T-helper 2 cell (primary cell): ENCODE results near the gene LAMA4.

Source experiments
- DNase-seq, 5 experiments: peaks; one replicate each; pipeline versions ENCODE4 v3.0.0 to v3.0.0-alpha.2; 2012 to 2022

LAMA4 gene

DNA sequence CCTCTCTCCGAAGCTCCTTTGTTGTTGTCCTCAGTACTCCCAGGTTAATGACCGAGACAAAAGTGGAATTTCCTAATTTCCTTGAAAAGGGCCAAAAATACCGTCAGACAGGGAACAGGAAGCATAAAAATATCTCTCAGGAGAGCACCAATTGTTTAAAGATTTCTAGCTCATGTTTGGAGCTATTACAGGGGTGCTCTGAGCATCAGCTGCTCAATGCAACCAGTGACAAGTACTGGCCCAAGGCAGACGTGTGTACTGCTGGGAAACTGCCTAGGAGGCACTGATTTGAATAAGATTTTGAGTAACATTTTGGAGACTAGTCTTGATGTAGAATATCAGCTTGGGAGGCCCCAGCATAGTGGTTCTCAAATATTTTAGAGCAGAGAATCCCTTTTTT, 17.3 kb downstream of the LAMA4 start:
- DNase-seq: no peak

- peak in 1 of 5 experiments; percentile 75 for DNase-seq
These were observed 18.4 kb downstream of the LAMA4 start for GRCh38 chr6:112235956-112236355.

DNA sequence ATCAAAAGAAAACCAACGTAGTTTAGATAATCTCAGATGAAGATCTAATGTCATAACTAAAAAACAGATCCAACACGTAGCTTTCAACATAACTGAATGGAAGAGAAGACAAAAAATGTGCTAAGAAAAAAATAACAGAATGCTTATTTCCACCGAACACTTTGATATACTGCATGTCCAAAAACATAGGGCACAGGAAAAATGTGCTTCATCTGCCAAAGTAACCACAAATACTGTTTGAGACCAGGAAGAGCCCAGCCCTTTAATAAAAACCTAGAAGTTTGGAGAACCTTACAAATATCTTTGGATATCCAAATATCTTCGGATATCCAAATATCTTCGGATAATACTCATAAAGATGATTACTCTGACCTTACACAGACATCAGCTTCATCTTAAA, 19.8 kb downstream of the LAMA4 start:
- peak in 1 of 5 experiments; percentile 22 for DNase-seq

DNA sequence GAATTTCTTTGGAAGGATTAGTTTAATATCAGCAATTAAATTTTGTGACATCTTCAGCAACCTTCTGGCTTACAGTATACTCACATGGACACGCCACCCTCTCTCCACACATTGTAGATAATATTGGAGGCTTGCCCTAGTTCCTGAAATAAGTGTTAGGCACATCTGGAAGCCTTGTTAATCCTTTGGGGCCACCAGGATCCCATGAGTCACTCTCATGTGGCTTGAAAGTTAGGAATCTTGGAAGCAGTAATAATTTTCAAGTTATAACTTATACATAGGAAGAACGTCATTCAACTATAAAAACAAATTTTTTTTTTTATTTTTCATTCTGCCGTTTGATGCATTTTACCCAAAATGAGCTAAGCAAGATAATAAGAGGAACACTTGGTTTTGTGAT, 20.5 kb downstream of the LAMA4 start:
- no peak for DNase-seq

GRCh38 chr6:112232845-112233256, 21.5 kb downstream of the LAMA4 start:
- DNase-seq: no peak

- no peak for DNase-seq
These were observed 22.7 kb downstream of the LAMA4 start for GRCh38 chr6:112231594-112232060.

GRCh38 chr6:112231164-112231563, 23.2 kb downstream of the LAMA4 start:
- DNase-seq: no peak

DNA sequence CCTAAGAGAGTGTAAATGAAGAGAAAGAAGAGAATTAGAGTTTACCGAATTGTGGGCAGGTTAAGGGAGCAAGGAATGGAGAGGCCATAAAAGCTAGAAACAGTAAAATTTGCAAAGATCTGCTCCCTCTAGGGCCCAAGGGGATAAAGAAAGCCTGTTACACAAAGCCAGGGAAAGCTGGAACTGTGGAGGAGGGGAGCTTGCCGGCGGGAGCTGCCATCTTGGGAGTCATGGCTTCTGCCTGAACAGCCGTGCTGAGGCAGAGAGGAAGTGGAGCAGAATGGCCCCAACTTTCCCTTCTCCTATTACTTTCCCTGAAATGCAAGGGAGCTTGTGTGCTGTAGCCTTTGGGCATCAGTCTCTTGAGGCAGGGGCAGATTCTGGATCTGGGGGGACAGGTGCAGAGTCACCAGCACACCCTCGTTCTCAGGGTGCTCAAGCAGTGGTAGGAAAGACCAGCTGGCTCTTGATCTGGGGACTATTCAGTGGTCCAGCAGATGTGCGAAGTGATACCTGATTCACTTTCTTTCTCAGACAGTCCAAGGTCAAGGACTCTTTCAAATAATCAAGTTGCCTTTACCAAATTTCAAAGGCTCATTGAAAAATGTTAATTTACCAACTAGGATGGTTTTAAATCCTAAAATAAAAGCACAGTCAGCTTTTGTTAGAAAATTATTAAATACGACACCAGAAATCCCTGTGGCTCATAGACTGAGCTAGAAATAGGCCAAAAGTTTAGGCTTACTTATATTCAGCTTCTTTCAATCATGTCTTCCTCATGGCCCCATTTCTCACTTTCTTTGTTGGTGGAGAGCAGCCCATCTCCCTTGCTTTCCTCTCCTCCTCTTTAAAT, 25.7 kb downstream of the LAMA4 start:
- no peak for DNase-seq

- no peak for DNase-seq
These were observed 26.4 kb downstream of the LAMA4 start for GRCh38 chr6:112227992-112228391.

DNA sequence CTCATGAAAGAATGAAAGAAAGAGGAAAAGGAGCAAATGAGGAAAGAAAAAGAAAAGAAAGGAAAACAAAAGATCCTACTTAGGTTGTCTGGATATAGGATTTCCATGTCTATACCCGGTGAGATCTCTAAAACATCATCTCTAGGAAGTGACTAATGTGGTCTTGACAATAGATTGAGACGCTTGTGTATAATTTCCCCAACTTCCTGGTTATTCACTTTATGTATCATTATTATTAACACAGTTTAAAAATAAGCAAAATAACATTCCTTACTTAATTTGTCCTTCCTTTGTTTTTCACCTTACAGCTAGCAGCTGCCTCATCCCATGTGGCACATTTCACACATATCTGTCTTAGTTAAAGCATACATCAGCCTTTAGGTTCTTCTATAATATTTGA, 27.0 kb downstream of the LAMA4 start:
- no peak for DNase-seq

- no peak for DNase-seq
These were observed 28.7 kb downstream of the LAMA4 start for GRCh38 chr6:112225691-112226090.

- DNase-seq: no peak
These were observed 30.3 kb downstream of the LAMA4 start for GRCh38 chr6:112224088-112224487.

DNA sequence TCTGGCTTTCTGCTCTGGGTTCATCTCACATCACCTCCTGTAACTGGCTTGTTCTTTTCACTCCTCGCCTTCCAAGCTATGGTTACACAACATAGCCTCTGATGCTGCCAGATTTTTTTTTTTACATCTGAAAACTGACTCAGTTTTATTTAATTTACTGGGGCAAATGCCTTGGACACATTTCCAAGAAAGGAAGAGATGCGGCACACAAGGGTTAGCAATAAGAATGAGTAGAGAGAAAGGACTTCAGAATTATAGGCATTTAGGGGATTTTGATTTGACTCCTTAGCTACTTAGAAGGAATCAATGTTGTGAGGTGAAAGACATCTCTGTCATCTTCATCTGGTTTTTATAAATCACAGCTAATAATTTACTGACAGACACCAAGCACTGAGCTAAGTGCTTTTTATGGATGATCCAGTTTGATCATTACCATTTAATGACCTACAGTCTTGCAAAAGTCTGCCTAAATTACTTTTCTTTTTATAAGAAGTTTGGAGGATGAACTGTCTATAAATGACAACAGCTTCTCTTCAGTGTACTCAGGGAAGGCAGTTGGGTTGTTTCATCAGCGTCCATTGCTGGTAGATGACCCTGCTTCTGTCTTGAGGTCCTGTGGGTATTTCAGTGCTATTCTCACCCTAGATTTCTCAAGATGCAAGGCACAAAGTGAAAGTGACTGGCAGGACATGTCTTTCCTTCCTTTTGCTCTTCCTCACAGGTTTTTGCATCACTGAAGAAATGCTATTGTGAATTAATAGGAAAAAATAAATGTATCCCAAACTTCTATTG, 31.1 kb downstream of the LAMA4 start:
- DNase-seq: no peak

- no peak for DNase-seq
These were observed 32.1 kb downstream of the LAMA4 start for GRCh38 chr6:112221981-112222852.

DNA sequence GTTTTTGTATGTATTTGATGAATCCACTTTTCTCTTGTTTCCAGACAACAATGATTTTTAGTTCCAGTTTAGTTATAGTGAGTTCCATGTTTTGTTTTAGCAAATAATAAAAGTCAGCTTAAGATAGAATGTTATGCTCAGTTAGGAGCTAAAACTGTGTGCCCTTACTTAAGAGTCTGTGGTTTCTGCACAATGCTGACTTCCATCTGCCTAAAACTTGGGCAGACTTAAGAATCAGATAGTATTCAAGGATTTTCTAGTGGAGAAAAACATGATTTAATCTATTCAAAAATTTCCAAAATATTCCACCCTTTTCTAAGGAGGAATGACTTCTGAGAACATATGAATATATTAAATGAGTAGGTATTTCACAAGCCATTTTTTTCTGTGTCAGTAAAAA, 32.8 kb downstream of the LAMA4 start:
- no peak for DNase-seq

DNA sequence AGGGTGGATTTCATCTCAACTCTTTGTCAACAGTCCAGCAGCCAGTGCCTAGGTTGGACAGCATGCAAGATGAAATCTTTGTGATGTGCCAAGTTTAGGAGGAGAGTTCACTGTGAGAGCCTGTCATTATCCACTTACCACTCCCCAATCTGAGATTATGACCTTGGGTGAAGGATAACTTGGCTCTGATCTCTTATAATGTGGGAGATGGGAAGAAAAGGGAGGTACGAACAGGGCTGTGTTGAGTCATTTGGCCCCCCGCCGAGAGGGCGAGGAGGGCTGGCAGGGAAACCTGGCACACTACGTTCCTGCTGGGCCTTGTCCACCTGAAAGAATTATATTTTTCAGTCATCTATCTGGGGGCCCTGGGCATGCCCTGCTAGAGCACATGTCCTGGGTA, 35.8 kb downstream of the LAMA4 start:
- DNase-seq: no peak

DNA sequence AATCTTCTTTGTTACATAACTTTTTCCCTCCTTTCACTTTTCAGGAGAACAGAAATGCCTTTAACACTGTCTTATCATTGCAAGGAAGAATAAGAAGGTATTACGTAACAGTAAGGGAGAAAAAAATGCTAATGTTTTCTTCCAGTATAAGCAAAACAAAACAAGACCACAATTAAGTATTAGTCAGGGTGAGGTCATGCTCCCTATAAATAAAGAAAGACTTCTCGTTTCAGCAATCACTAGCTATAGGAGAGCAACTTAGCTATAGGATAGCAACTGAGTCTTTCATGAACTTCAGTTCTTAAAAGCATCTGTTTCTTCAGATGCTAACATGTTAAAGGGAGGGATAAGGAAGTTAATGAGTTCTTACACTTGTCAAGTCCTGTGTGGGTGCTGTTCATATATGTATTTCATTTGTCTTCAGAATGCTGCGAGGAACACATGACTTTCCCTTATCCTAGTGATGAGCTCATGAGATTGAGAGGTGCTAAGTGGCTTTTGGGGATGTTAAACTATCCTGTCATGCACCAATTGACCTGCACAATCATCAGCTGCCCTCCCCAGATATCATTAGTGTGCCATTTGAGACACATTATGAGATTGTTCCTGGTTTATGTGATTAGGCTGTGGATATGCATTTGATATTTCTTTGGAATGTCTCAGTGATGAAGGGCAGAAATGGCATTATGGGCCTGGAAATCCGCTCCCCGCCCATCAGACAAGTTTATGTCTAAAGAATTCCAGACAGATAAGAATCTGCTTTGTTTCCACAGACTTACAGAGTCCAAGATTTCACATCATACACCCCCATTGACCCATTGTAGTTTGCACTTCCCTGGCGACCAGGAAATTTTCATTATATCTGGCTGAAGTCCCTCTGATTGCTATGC, 37.5 kb downstream of the LAMA4 start:
- no peak for DNase-seq

GRCh38 chr6:112215488-112216284, 38.7 kb downstream of the LAMA4 start:
- no peak for DNase-seq

DNA sequence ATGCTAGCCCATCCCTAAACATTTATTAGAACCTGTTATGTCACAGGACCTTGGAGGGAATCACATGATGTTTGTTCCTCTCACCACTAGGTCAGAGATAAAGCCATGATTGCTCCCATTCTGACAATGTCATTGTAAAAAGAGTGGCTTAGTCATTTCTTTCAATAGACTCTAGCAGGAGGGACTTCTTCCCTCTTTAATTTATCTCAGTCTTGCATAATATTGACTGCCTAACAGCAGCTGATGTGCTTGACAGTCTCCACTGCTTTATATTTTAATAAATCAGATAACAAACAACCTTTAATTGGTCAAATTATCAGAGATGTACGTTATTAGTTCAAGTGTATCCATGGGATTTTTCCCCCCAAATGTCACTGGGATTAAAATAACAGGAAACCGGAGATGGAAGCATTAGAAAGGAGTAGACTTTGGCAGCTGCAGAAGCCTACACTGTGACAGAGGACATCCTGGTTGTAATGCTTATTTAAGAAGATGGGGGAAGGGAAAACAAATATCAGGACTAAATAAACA, 39.6 kb downstream of the LAMA4 start:
- DNase-seq: no peak

GRCh38 chr6:112210852-112211251, 43.5 kb downstream of the LAMA4 start:
- DNase-seq: no peak

- no peak for DNase-seq
These were observed 45.2 kb downstream of the LAMA4 start for GRCh38 chr6:112209131-112209530.
